Adipose tissue (tissue), 3 donors: Measurements from ENCODE around the gene BTLA. TPM values are rescaled to one million over a fixed set of nuclear protein-coding genes. Genes with fewer than 3 reads are reported as not detected.
"Not testable (repeated sequence)": the region's sequence is repeated elsewhere in the genome, so short reads cannot be mapped to it uniquely, and the experiment has no call there.

Source experiments
- H3K27ac ChIP-seq: one replicate; pipeline ENCODE4 v1.5.1; 2013; ENCODE audit warnings: low read depth, low read length
- WGBS, 3 donors: extraction: QIAGEN DNeasy Blood & Tissue Kit; methylation state at CpG; one replicate each; pipeline ENCODE4 v1.1.7; 2013; 5-methylcytosine and 5-hydroxymethylcytosine counted together
- polyA plus RNA-seq, 3 donors: library from polyadenylated mRNA; stranded (reverse); fragments of 200-250 nt; gene quantifications; one replicate each; pipeline ENCODE4 v1.2.3, GENCODE V29; 2013
- donor health status: healthy with polysubstance abuse.
- donor health status: Bipolar disorder and iron deficiency.
- donor health status: healthy.

The BTLA gene
- polyA plus RNA-seq, 3 donors = 0.43 to 1.2 TPM; not detected in 1

GRCh38 chr3:112496366-112497067 lies 2.8 kb downstream of the BTLA start:
- H3K27ac ChIP-seq = no peak overlapping the region
- WGBS, 3 donors = 87 to 88% (median 87%) methylated on average over 5 of the region's 5 CpGs

- 84 to 94% (median 93%) methylated on average over 3 of the region's 3 CpGs for WGBS, 3 donors
- not testable (repeated sequence) for H3K27ac ChIP-seq
Observed at GRCh38 chr3:112494448-112494767, 4.9 kb downstream of the BTLA start.

GRCh38 chr3:112492124-112492523 lies 7.1 kb downstream of the BTLA start:
- WGBS, 3 donors = 88 to 96% (median 95%) methylated on average over 1 of the region's 1 CpG
- H3K27ac ChIP-seq = no peak overlapping the region

GRCh38 chr3:112491373-112491772 lies 7.9 kb downstream of the BTLA start:
- no peak overlapping the region for H3K27ac ChIP-seq

- no peak overlapping the region for H3K27ac ChIP-seq
- WGBS, 3 donors = 75 to 88% (median 83%) methylated on average over 4 of the region's 4 CpGs
Observed at GRCh38 chr3:112489674-112490479, 9.4 kb downstream of the BTLA start.

- 88 to 92% (median 91%) methylated on average over 7 of the region's 7 CpGs for WGBS, 3 donors
- H3K27ac ChIP-seq = no peak overlapping the region
Observed at GRCh38 chr3:112486811-112487505, 12.3 kb downstream of the BTLA start.

- WGBS, 3 donors = 86 to 97% (median 96%) methylated on average over 4 of the region's 4 CpGs
- no peak overlapping the region for H3K27ac ChIP-seq
Observed at GRCh38 chr3:112484352-112484751, 14.9 kb downstream of the BTLA start.

GRCh38 chr3:112482675-112483074 lies 16.6 kb downstream of the BTLA start:
- no peak overlapping the region for H3K27ac ChIP-seq
- WGBS, 3 donors = 68 to 81% (median 74%) methylated on average over 1 of the region's 1 CpG

- no peak overlapping the region for H3K27ac ChIP-seq
Observed at GRCh38 chr3:112481302-112481721, 18.0 kb downstream of the BTLA start.

GRCh38 chr3:112477891-112478290 lies 21.4 kb downstream of the BTLA start:
- WGBS, 3 donors = 55 to 78% (median 77%) methylated on average over 1 of the region's 1 CpG
- no peak overlapping the region for H3K27ac ChIP-seq

GRCh38 chr3:112476346-112476745 lies 22.9 kb downstream of the BTLA start:
- 53 to 87% (median 62%) methylated on average over 1 of the region's 1 CpG for WGBS, 3 donors
- no peak overlapping the region for H3K27ac ChIP-seq

- no peak overlapping the region for H3K27ac ChIP-seq
- WGBS, 3 donors = 77 to 93% (median 82%) methylated on average over 2 of the region's 2 CpGs
Observed at GRCh38 chr3:112474796-112475195, 24.5 kb downstream of the BTLA start.

- WGBS, 3 donors = 71 to 91% (median 85%) methylated on average over 1 of the region's 1 CpG
- H3K27ac ChIP-seq = no peak overlapping the region
Observed at GRCh38 chr3:112472691-112473090, 26.6 kb downstream of the BTLA start.

- no peak overlapping the region for H3K27ac ChIP-seq
- 69 to 70% (median 70%) methylated on average over 4 of the region's 4 CpGs for WGBS, 3 donors
Observed at GRCh38 chr3:112471596-112472325, 27.5 kb downstream of the BTLA start.

- H3K27ac ChIP-seq = no peak overlapping the region
- WGBS, 3 donors = 94 to 98% (median 96%) methylated on average over 4 of the region's 4 CpGs
Observed at GRCh38 chr3:112470788-112471187, 28.5 kb downstream of the BTLA start.

- H3K27ac ChIP-seq = no peak overlapping the region
Observed at GRCh38 chr3:112469671-112470070, 29.6 kb downstream of the BTLA start.

GRCh38 chr3:112467539-112467938 lies 31.7 kb downstream of the BTLA start:
- WGBS, 3 donors = 82 to 89% (median 83%) methylated on average over 1 of the region's 1 CpG
- H3K27ac ChIP-seq = no peak overlapping the region

- 0% methylated on average over 1 of the region's 1 CpG for WGBS, 3 donors
- H3K27ac ChIP-seq = no peak overlapping the region
Observed at GRCh38 chr3:112466020-112466419, 33.3 kb downstream of the BTLA start.

GRCh38 chr3:112464264-112464663 lies 35.0 kb downstream of the BTLA start:
- WGBS, 3 donors = 10 to 35% (median 19%) methylated on average over 2 of the region's 2 CpGs
- no peak overlapping the region for H3K27ac ChIP-seq
